BE2C (cell line): ENCODE measurements around the gene FBXO2.

Source experiments
- DNase-seq: peaks from one replicate; pipeline ENCODE4 v3.0.0-alpha.2; 2020
- H3K27me3 ChIP-seq: fragments of 250-450 bp; sonication (Bioruptor Pico); 2 replicates; pipeline ENCODE4 v1.5.1; 2020; ENCODE audit warnings: mild to moderate bottlenecking
- H3K36me3 ChIP-seq: fragments of 250-450 bp; sonication (Bioruptor Pico); 2 replicates; pipeline ENCODE4 v1.5.1; 2020; ENCODE audit warnings: mild to moderate bottlenecking
- H3K4me1 ChIP-seq: fragments of 250-450 bp; sonication (Bioruptor Pico); 2 replicates; pipeline ENCODE4 v1.5.1; 2020
- H3K4me3 ChIP-seq: 2 replicates; pipeline ENCODE4 v1.5.1; 2011; ENCODE audit warnings: low read depth, low read length
- H3K9me3 ChIP-seq: fragments of 250-450 bp; sonication (Bioruptor Pico); 2 replicates; pipeline ENCODE4 v1.5.1; 2020
- TF ChIP-seq, protein P1 (sequence below): IDR thresholded peaks from 2 replicates; pipeline ENCODE4 v1.5.1; 2012; ENCODE audit warnings: mild to moderate bottlenecking, low read depth, low read length

The FBXO2 gene

DNA sequence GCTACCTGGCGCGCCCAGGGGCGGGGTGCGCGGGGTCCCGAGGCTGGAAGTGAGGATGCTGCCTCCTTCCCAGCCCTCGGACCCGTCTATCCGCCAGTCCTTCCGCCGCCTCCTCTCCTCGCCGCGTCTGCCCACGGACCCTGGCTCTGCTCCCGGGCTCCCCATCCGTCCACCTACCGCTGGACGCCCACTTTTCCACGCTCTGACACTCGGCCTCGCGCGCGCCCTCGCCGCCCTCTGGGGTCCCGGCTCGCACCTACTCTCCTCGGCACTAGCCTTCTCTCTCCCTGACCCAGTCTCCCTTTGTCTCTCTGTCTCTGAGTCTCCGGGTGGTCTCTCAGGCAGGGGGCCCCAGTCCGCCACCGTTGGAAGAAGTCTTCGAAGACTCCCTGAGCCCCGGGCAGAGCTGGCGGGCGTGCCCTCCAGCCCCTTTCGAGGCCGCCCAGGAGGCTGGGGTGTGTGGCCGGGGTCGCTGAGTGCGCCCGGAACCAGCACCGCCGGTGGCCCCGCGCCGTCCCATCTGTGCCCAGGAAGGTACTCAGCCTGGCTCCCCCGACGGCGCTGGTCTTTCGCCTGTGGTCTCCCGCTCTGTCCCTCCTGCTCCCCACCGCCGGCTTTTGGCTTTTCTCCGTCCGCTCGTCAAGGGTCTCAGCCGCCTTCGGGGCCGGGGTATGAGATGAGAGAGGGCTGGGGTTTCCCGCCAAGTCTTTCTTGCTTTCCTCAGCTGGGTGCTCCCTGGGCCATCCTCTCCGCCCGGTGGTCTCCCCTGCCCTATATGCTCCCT, 37.9 kb upstream of the FBXO2 start:
- Histone ChIP-seq H3K36me3 (no peaks in the 10 kb centered on the region), H3K9me3 (no peaks in the 10 kb centered on the region), H3K27me3 (peaks cover 42% of the 10 kb centered on the region), H3K4me3 (no peak overlapping the region), H3K4me1 (no peaks in the 10 kb centered on the region)
- DNase-seq = no peak
- TF ChIP-seq, protein P1, sequence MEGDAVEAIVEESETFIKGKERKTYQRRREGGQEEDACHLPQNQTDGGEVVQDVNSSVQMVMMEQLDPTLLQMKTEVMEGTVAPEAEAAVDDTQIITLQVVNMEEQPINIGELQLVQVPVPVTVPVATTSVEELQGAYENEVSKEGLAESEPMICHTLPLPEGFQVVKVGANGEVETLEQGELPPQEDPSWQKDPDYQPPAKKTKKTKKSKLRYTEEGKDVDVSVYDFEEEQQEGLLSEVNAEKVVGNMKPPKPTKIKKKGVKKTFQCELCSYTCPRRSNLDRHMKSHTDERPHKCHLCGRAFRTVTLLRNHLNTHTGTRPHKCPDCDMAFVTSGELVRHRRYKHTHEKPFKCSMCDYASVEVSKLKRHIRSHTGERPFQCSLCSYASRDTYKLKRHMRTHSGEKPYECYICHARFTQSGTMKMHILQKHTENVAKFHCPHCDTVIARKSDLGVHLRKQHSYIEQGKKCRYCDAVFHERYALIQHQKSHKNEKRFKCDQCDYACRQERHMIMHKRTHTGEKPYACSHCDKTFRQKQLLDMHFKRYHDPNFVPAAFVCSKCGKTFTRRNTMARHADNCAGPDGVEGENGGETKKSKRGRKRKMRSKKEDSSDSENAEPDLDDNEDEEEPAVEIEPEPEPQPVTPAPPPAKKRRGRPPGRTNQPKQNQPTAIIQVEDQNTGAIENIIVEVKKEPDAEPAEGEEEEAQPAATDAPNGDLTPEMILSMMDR = no peak

DNA sequence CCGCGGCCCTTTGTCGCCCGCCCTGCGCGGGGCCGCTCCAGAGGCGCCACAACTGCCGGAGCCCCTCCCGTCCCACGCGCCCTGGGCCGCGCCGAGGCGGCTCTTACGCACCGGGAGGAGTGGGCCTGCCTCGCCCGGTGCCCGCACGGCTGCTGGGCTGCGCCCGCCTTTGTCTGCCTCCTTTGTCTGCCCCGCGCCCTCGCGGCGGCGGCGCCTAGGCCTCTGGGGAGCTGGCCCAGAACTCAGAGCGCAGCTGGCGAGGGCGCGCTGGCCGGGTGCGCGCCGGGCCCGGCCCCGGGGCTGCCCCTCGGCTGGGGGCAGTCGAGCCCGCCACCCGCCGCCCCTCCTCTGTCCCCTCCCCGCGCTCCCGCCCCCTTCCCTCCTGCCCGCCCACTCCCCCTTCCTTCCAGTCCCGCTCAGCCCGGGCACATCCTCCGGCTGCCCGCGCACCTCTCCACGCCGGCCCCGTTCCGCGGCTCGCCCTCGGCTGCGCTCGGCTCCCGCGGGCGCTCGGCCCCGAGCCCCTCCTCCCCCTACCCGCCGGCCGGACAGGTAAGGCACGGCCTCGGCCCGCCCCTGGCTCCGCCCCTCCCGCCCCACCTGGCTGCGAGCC, 37.2 kb upstream of the FBXO2 start, which contains the start of gene DRAXIN:
TSS of gene DRAXIN (plus strand) at position 409 of the 613 bp plus-strand sequence. CDS start 14,549 bp downstream, outside the sequence.
- peak; percentile 18 for DNase-seq
- no peaks in the 10 kb centered on the region for H3K4me1 ChIP-seq
- H3K36me3 ChIP-seq = no peaks in the 10 kb centered on the region
- peaks cover 42% of the 10 kb centered on the region for H3K27me3 ChIP-seq
- TF ChIP-seq, protein P1 = no peak
- H3K9me3 ChIP-seq = no peaks in the 10 kb centered on the region
- H3K4me3 ChIP-seq = no peak within 1 kb of the TSS; the same call in 1 of the 2 replicates

DNA sequence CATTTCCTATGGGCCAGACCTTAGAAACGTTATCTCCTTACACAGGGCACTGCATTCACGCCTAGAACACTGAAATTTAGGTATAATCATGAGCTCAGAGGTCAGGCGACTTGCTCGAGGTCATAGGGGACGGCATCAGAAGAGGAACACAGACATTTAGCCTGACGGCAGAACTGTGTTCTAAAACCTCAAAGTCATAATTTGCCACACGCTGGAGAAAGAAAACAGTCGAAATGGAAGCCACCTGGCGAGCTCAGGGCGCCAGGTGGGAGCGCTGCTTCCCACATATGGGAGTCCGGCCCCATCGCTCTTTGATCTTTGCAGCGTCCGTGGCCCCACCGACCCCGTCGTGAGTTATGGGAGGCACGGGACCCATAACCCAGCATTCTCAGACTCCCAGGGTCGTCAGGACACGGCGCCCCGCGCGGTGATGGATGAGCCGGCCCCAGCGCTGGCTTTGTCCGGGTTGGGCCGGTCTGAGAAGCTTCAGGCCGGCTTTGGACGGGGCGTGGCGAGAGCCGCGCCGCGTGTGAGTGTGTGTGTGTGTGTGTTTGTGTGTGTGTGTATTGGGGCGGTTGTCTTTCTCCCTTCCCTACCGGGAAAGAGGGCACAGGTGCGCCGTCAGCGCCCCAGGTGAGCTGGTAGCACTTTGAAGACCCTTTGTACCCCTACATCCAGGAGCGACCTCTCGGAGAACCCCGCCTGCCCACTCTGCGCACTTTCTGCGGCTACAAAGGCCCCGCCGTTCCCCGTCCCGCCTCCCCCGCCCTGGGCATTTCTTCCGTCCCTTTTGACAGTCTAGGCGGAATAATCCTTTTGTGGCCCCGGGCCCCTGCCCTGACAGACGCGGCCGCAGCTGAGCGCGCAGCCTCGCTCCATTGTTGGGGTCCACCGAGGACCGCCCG, 36.4 kb upstream of the FBXO2 start:
- TF ChIP-seq, protein P1 = no peak
- Histone ChIP-seq H3K4me3 (no peak overlapping the region; the same call in 1 of the 2 replicates), H3K36me3 (no peaks in the 10 kb centered on the region), H3K4me1 (no peaks in the 10 kb centered on the region), H3K27me3 (peaks cover 42% of the 10 kb centered on the region), H3K9me3 (no peaks in the 10 kb centered on the region)
- DNase-seq = no peak

DNA sequence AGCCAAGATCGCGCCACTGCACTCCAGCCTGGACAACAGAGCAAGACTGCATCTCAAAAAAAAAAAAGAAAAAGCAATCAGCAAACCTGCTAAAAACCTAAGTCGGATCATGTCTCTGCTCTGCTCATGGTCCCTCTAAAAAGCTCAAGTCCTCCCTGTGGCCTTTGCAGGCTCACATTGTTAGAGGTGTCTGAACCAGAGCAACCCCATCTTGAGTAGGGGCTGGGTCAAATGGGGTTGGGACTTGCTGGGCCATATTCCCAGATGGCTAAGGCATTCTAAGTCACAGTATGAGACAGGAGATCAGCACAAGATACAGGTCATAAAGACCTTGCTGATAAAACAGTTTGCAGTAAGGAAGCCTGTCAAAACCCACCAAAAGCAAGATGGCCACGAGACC, 34.3 kb upstream of the FBXO2 start:
- no peaks in the 10 kb centered on the region for H3K9me3 ChIP-seq
- no peak for DNase-seq
- no peak overlapping the region for H3K4me3 ChIP-seq
- no peaks in the 10 kb centered on the region for H3K36me3 ChIP-seq
- no peaks in the 10 kb centered on the region for H3K4me1 ChIP-seq
- TF ChIP-seq, protein P1 = no peak
- peaks cover 34% of the 10 kb centered on the region for H3K27me3 ChIP-seq

DNA sequence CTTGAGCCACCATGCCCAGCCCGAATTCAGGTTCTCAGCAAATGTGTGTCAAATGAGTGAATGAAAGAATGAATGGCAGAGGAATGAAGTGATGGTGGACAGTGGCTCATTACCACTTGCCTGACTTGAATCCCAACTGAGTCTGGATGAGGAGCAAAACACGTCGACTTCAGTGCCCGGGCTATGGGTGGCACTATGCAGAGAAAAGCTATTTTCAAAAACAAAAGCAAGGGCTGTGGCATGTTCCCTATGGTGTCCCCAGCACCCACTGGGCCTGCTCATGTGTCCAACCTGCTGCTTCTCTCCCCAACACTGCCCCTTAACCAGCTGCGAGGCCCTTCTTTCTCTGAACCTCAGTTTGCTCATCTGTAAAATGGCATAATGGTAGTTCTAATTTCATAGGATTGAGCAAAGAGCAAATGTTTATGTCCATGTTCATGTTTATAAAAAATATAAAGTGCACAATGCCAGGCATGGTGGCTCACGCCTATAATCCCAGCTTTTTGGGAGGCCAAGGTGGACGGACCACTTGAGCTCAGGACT, 31.1 kb upstream of the FBXO2 start:
- H3K9me3 ChIP-seq = no peaks in the 10 kb centered on the region
- no peak overlapping the region for H3K4me3 ChIP-seq
- 0 out of 2 replicates have a peak, but pooled peaks cover 3% of the 10 kb centered on the region for H3K4me1 ChIP-seq
- no peak for DNase-seq
- peaks cover 6% of the 10 kb centered on the region for H3K27me3 ChIP-seq
- no peaks in the 10 kb centered on the region for H3K36me3 ChIP-seq
- TF ChIP-seq, protein P1 = no peak
